ENCODE results near the gene TIPIN. TPM values are rescaled to one million over a fixed set of nuclear protein-coding genes. Genes with fewer than 3 reads are reported as not detected.
"Not testable (repeated sequence)": the region's sequence is repeated elsewhere in the genome, so short reads cannot be mapped to it uniquely, and the experiment has no call there.

Gene TIPIN
- total and polyA plus RNA-seq, 5 donors: 3.2 to 7.4 (median 3.8) TPM

GRCh38 chr15:66386204-66387123, 30.0 kb upstream of the TIPIN start, which contains the start of gene MAP2K1:
Gene MAP2K1 (plus strand): TSS chr15:66386912. CDS start chr15:66387348, 436 bp downstream.
- Histone ChIP-seq H3K4me3 (ENCODE audit: low read length) (peak within 1 kb of the TSS; percentile 92), H3K27ac (ENCODE audit: low read length) (peak within 1 kb of the TSS; percentile 79), H3K9me3 (ENCODE audit: control insufficient read depth, low read length) (no peaks in the 10 kb centered on the region), H3K27me3 (ENCODE audit: control insufficient read depth, insufficient read depth) (no peaks in the 10 kb centered on the region), H3K4me1 (ENCODE audit: control insufficient read depth, insufficient read depth, low read length) (peaks cover 6% of the 10 kb centered on the region)
- 4% methylated on average over 69 of the region's 69 CpGs for WGBS
- DNase-seq (peak; percentile 99), ATAC-seq (peak; percentile 99)
- intact Hi-C loops (cut with DNase I): loop anchor here in 2 of 4 donors (2.0 to 10.0 kb wide), 2 partner anchors 108 to 118 kb away; partner anchors contain the start of genes RPL4 (in 1 of the 2), SNAPC5 (in 1 of the 2) and ZWILCH (in 1 of the 2)

DNA sequence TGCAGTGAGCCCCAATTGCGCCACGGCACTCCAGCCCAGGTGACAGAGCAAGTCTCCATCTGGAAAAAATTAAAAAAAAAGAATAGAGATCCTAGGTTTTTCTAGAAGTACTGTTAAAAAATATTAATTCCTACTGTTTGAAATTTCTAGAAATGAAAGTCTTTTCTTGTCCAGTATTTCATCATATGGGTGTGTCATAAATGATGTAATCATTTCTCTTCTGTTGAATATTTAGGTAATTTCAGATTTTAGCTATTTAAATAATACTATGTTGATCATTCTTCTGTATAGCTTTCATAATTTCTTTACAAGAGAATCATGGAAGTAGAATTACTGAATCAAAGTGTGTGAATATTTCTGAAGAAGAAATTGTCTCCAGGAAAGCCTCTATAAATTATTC, 24.9 kb upstream of the TIPIN start:
- not testable (repeated sequence) for H3K4me1 ChIP-seq (ENCODE audit: control insufficient read depth, insufficient read depth, low read length); H3K4me3 ChIP-seq (ENCODE audit: low read length); H3K27me3 ChIP-seq (ENCODE audit: control insufficient read depth, insufficient read depth); DNase-seq; ATAC-seq; H3K27ac ChIP-seq (ENCODE audit: low read length); H3K9me3 ChIP-seq (ENCODE audit: control insufficient read depth, low read length)
- intact Hi-C loops (cut with DNase I): loop anchor here in 1 of 4 donors (10.0 kb wide), 1 partner anchor 113 kb away; the partner anchor contains the start of gene SNAPC5
- WGBS: 96% methylated on average over 2 of the region's 2 CpGs

DNA sequence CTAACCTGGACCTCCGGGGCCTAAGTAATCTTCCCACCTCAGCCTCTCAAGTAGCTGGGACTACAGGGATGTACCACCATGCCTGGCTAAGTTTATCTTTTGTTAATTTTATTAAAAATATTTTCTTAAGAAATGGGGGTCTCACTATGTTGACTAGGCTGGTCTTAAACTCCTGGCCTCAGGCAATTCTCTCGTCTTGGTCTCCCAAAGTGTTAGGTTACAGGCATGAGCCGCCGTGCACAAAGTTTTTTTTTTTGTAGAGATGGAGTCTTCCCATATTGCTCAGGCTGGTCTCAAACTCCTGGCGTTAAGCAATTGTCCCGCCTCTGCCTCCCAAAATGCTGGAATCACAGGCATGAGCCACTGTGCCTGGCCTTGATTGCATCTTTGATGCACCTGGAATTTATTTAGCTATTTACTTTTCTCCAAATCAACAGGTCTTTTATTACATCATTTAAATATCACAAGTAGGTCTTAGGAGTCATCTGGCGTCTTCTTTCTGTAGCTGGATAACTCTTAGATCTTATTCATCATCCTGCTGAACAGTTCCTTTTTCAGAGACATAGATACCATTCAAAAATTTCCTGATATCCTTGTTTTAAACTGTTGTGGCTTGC, 22.4 kb upstream of the TIPIN start:
- Histone ChIP-seq H3K4me1 (ENCODE audit: control insufficient read depth, insufficient read depth, low read length) (no peaks in the 10 kb centered on the region), H3K4me3 (ENCODE audit: low read length) (no peak overlapping the region), H3K27ac (ENCODE audit: low read length) (no peak overlapping the region), H3K27me3 (ENCODE audit: control insufficient read depth, insufficient read depth) (no peaks in the 10 kb centered on the region), H3K9me3 (ENCODE audit: control insufficient read depth, low read length) (no peaks in the 10 kb centered on the region)
- intact Hi-C loops (cut with DNase I): no loop called here
- WGBS: 88% methylated on average over 7 of the region's 7 CpGs
- ATAC-seq (no peak), DNase-seq (no peak)

DNA sequence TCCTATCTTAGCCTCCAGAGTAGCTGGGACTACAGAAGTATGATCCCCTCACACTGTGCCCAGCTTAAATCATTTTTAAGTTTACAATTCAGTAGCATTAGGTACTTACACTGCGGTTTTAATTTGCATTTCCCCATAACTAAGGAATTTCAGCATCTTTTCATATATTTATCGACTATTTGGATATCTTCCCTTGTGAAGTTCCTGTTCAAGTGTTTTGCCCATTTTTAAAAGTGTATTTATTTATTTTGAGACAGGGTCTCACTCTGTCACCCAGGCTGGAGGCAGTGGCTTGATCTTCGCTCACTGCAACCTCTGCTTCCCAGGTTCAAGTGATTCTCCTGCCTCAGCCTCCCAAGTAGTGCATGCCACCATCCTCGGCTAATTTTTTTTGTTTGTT, 17.7 kb upstream of the TIPIN start:
- ATAC-seq (no peak), DNase-seq (no peak)
- Histone ChIP-seq H3K4me1 (ENCODE audit: control insufficient read depth, insufficient read depth, low read length) (no peaks in the 10 kb centered on the region), H3K4me3 (ENCODE audit: low read length) (no peak overlapping the region), H3K27me3 (ENCODE audit: control insufficient read depth, insufficient read depth) (no peaks in the 10 kb centered on the region), H3K9me3 (ENCODE audit: control insufficient read depth, low read length) (no peaks in the 10 kb centered on the region), H3K27ac (ENCODE audit: low read length) (no peak overlapping the region)
- intact Hi-C loops (cut with DNase I): no loop called here
- 95% methylated on average over 4 of the region's 4 CpGs for WGBS

DNA sequence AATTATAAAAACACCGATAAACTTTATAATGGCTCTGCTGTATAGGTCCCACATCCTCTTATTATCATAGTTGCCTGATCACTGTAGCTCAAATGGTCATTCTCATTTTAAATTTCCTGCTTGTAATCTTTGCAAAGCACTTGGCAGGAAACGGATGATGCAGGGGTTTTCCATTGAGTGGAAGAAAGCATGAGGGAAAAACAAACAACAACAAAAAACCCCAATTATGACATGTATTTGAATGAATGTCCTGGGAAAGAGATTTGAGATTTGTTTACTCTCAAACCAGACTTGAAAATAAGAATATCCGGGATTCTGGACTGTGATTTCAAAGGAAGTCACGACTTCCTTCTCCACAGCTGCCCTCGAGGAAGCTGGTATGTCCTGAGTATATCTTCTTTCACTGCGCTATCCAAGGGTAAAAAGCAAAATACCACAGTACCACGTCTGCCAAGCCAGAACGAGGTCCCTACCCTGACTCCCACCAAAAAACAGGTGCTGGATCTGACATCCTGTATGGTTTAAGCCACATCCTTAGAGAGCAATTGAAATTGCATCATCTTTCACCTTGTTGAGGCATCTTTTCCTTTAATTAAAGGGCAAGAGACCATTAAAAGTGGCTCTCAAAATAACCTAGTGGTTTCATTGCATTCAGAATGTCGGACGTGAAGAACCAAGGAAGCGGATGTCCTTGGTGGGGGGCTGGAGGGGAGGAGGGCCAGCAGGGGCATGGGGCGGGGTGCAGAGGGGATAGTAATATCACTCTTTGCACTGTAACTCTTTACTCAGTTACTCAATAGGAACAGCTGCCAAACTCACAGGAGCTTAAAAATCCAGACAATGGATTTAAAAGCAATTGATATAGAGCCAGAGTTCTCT, 13.5 kb upstream of the TIPIN start:
- Histone ChIP-seq H3K4me1 (ENCODE audit: control insufficient read depth, insufficient read depth, low read length) (no peaks in the 10 kb centered on the region), H3K9me3 (ENCODE audit: control insufficient read depth, low read length) (no peaks in the 10 kb centered on the region), H3K27ac (ENCODE audit: low read length) (peak overlapping the region; percentile 68), H3K4me3 (ENCODE audit: low read length) (peak overlapping the region; percentile 60), H3K27me3 (ENCODE audit: control insufficient read depth, insufficient read depth) (no peaks in the 10 kb centered on the region)
- WGBS: 14% methylated on average over 12 of the region's 12 CpGs
- intact Hi-C loops (cut with DNase I): no loop called here
- ATAC-seq (peak; percentile 41 to 65), DNase-seq (no peak)

DNA sequence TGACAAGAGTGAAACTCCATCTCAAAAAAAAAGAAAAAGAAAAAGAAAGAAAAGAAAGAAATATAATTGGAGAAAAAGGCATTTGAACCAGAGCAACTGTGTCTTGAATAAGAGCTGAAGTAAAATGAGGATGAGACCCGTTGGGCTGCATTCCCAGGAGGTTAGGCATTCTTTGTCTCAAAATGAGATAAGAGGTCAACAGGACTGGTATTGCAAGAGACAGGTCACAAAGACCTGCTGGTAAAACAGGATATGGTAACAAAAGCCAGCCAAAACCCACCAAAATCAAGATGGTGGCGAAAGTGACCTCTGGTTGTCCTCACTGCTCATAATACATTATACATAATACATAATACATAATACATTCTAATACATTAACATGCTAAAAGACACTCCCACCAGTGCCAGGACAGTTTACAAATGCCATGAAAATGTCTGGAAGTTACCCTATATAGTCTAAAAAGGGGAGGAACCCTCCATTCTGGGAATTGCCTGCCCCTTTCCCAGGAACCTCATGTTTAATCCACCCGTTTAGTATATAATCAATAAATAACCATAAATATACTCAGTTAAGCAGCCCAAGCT, 8.6 kb upstream of the TIPIN start:
- Histone ChIP-seq H3K4me1 (ENCODE audit: control insufficient read depth, insufficient read depth, low read length) (no peaks in the 10 kb centered on the region), H3K4me3 (ENCODE audit: low read length) (no peak overlapping the region), H3K9me3 (ENCODE audit: control insufficient read depth, low read length) (no peaks in the 10 kb centered on the region), H3K27me3 (ENCODE audit: control insufficient read depth, insufficient read depth) (no peaks in the 10 kb centered on the region), H3K27ac (ENCODE audit: low read length) (no peak overlapping the region)
- intact Hi-C loops (cut with DNase I): no loop called here
- ATAC-seq: no peak
- no peak for DNase-seq
- 78% methylated on average over 3 of the region's 3 CpGs for WGBS

DNA sequence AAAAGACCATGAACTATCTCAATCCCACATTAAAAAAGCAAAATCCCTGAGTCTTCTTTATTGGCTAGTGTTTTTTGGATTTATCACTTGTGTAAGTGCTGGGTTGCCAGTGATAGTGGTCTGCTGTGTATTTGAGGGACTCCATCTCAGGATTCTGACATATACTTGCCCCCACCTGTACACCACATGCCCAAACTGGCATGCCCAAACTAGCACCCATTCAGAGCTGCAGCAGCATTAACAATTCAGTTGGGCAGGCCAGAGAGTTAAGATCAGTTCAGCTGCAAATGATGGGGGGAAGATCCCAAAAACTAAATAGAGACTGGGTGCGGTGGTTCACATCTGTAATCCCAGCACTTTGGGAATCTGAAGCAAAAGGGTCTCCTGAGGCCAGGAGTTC, 6.3 kb upstream of the TIPIN start:
- intact Hi-C loops (cut with DNase I): no loop called here
- Histone ChIP-seq H3K4me1 (ENCODE audit: control insufficient read depth, insufficient read depth, low read length) (no peaks in the 10 kb centered on the region), H3K27me3 (ENCODE audit: control insufficient read depth, insufficient read depth) (no peaks in the 10 kb centered on the region), H3K4me3 (ENCODE audit: low read length) (no peak overlapping the region), H3K9me3 (ENCODE audit: control insufficient read depth, low read length) (no peaks in the 10 kb centered on the region), H3K27ac (ENCODE audit: low read length) (no peak overlapping the region)
- DNase-seq (no peak), ATAC-seq (no peak)
- 98% methylated on average over 1 of the region's 1 CpG for WGBS

DNA sequence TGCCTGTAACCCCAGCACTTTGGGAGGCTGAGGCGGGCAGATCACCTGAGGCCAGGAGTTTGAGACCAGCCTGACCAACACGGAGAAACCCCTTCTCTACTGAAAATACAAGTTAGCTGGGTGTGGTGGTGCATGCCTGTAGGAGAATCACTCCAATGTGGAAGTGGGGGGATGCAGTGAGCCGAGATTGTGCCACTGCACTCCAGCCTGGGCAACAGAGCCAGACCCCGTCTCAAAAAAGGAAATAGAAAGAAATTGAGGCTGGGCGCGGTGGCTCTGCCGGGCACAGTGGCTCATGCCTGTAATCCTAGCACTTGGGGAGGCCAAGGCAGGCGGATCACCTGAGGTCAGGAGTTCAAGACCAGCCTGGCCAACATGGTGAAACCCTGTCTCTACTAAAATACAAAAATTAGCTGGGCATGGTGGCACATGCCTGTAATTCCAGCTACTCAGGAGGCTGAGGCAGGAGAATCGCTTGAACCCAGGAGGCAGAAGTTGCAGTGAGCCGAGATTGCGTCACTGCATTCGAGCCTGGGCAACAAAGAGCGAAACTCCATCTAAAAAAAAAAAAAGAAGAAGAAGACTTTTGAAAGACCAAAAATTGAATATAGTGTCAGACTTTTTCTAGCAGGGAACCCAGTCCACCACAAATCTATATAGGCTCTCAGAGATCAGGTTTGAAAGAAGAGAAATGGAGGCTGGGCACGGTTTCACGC, 5.4 kb upstream of the TIPIN start:
- DNase-seq; H3K9me3 ChIP-seq (ENCODE audit: control insufficient read depth, low read length); H3K27me3 ChIP-seq (ENCODE audit: control insufficient read depth, insufficient read depth); H3K4me3 ChIP-seq (ENCODE audit: low read length); ATAC-seq; H3K4me1 ChIP-seq (ENCODE audit: control insufficient read depth, insufficient read depth, low read length); intact Hi-C loops (cut with DNase I); H3K27ac ChIP-seq (ENCODE audit: low read length): not testable (repeated sequence)
- WGBS: 85% methylated on average over 15 of the region's 15 CpGs

GRCh38 chr15:66359740-66360139, 3.3 kb upstream of the TIPIN start:
- Histone ChIP-seq H3K4me3 (ENCODE audit: low read length) (no peak overlapping the region), H3K4me1 (ENCODE audit: control insufficient read depth, insufficient read depth, low read length) (no peaks in the 10 kb centered on the region), H3K9me3 (ENCODE audit: control insufficient read depth, low read length) (no peaks in the 10 kb centered on the region), H3K27me3 (ENCODE audit: control insufficient read depth, insufficient read depth) (no peaks in the 10 kb centered on the region), H3K27ac (ENCODE audit: low read length) (no peak overlapping the region)
- DNase-seq: no peak
- no peak for ATAC-seq
- intact Hi-C loops (cut with DNase I): loop anchor here in 1 of 4 donors (10.0 kb wide), 1 partner anchor 55 kb away; no protein-coding TSS in a partner anchor
- WGBS: 89% methylated on average over 7 of the region's 7 CpGs

DNA sequence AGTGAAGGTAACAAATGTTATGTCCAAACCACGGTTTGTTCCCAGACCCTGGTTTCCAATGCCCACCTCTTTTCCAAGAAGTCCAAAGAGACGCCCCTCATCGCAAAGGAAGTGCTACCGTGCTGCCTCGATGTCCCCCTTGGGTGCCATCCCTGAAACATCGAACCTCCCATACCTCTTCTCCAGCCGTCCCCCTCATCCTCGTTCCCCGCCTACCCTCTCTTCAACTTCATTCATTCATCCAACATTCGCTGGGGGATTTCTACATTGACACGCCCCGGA, 467 bp downstream of the TIPIN start:
- H3K4me1 ChIP-seq (ENCODE audit: control insufficient read depth, insufficient read depth, low read length): no peaks in the 10 kb centered on the region
- no peak for ATAC-seq
- H3K9me3 ChIP-seq (ENCODE audit: control insufficient read depth, low read length): no peaks in the 10 kb centered on the region
- peak overlapping the region; percentile 1 for H3K27ac ChIP-seq (ENCODE audit: low read length)
- H3K4me3 ChIP-seq (ENCODE audit: low read length): peak overlapping the region; percentile 42
- no peak for DNase-seq
- H3K27me3 ChIP-seq (ENCODE audit: control insufficient read depth, insufficient read depth): no peaks in the 10 kb centered on the region
- intact Hi-C loops (cut with DNase I): loop anchor here in 1 of 4 donors (10.0 kb wide), 1 partner anchor 59 kb away; no protein-coding TSS in a partner anchor
- WGBS: 3% methylated on average over 12 of the region's 12 CpGs

Measured in right cardiac atrium (tissue), 5 donors.